SH-SY5Y (cell line): ENCODE results near the gene RAB2B.

ENCODE experiments used
- GATA2 ChIP-seq: IDR thresholded peaks from 2 replicates; pipeline ENCODE4 v1.6.1; 2011; ENCODE audit warnings: mild to moderate bottlenecking, low read depth, low read length
- GATA3 ChIP-seq: IDR thresholded peaks from 2 replicates; pipeline ENCODE4 v1.6.1; 2011; ENCODE audit warnings: low read depth, mild to moderate bottlenecking, low read length, moderate library complexity

DNA sequence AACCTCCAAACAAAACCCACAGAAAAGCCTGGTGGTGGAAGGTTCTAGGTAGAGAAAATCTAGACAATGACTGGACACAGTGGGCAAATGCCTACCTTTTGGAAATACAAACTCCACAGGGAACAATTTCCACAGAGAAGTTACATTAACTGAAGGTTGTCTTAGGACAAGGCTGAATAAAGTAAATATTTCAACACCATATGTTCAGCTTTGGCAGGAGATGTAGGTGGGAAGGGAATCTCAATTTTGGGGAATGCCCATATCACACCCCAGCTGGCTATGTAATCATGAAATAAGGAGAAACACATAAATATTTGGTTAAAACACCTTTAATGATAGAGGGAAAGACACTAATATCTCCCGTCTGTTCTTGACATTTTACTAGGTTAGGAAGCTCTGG, 44.0 kb upstream of the RAB2B start:
- TF ChIP-seq GATA2 (no peak), GATA3 (no peak)
